T-cell (primary cell): ENCODE measurements around the gene RALGAPA2. TPM values are rescaled to one million over a fixed set of nuclear protein-coding genes. Genes with fewer than 3 reads are reported as not detected.

ENCODE experiments used
- ATAC-seq, 4 experiments: fragments of 200-7000 bp in 3 of 4; fragments of 150-1000 bp in 1 of 4; cut with Tn5 transposase; replicated peaks in 1 of 4; 1 replicate in 3 of 4; 2 replicates in 1 of 4; pipeline ENCODE4 v1.10.0; 2021; ENCODE audit warnings: moderate library complexity in 3 of 4, mild to moderate bottlenecking in 2 of 4, moderate number of reproducible peaks in 1 of 4
- CTCF ChIA-PET, 2 donors: fragments of 300-600 bp; sonication (Branson Sonifier 250); formaldehyde crosslinking; loops; one replicate each; lab custom pipeline; 2022; ENCODE audit warnings: antibody characterized with exemption in 2 of 2; lab: Charles Lee
- POLR2A ChIA-PET, 2 donors: fragments of 300-600 bp; sonication (Branson Sonifier 250); formaldehyde crosslinking; loops; one replicate each; lab custom pipeline; 2022; ENCODE audit warnings: antibody characterized with exemption in 2 of 2; lab: Charles Lee
- DNase-seq, 35 experiments: peaks; one replicate each; pipeline versions ENCODE4 v3.0.0 to v3.0.0-alpha.2; 2013 to 2023
- H3K27ac ChIP-seq: one replicate; pipeline ENCODE4 v1.5.1; 2013; ENCODE audit warnings: low read length
- H3K27me3 ChIP-seq, 2 experiments: replicated peaks in 1 of 2; 1 replicate in 1 of 2; 2 replicates in 1 of 2; pipeline versions ENCODE4 v1.6.1 to v1.7.0; 2013; ENCODE audit warnings: low read length in 1 of 2, mixed read lengths in 1 of 2; ENCODE audit not compliant: control insufficient read depth in 2 of 2, insufficient read depth in 2 of 2; ENCODE audit errors: extremely low read depth in 1 of 2
- H3K36me3 ChIP-seq, 2 donors: 1 replicate in 1 of 2; 2 replicates in 1 of 2; pipeline versions ENCODE4 v1.6.1 to v1.7.0; 2013; ENCODE audit warnings: low read length in 1 of 2; ENCODE audit not compliant: control insufficient read depth in 2 of 2, insufficient read depth in 1 of 2; ENCODE audit errors: extremely low read depth in 1 of 2
- H3K4me1 ChIP-seq, 2 experiments: 1 replicate in 1 of 2; 2 replicates in 1 of 2; pipeline versions ENCODE4 v1.6.1 to v1.7.0; 2013; ENCODE audit warnings: low read length in 2 of 2, mixed read lengths in 1 of 2; ENCODE audit not compliant: insufficient read depth in 2 of 2, control insufficient read depth in 1 of 2; ENCODE audit errors: extremely low read depth in 1 of 2
- H3K4me3 ChIP-seq, 2 donors: 1 replicate in 1 of 2; 2 replicates in 1 of 2; pipeline versions ENCODE4 v1.5.1 to v1.7.0; 2013; ENCODE audit warnings: mild to moderate bottlenecking in 2 of 2, low read length in 1 of 2, moderate library complexity in 1 of 2; ENCODE audit not compliant: control insufficient read depth in 1 of 2; ENCODE audit errors: extremely low read depth in 1 of 2
- H3K9me3 ChIP-seq: 2 replicates; pipeline ENCODE4 v1.7.0; 2013
- H3K27ac Mint-ChIP-seq, 2 donors: one replicate each; pipeline ENCODE4 v1.8.0; 2020 to 2021; ENCODE audit warnings: mild to moderate bottlenecking in 2 of 2, mixed read lengths in 2 of 2
- H3K27me3 Mint-ChIP-seq, 2 donors: one replicate each; pipeline ENCODE4 v1.8.0; 2021 to 2022; ENCODE audit warnings: mixed read lengths in 2 of 2
- H3K36me3 Mint-ChIP-seq: one replicate; pipeline ENCODE4 v1.8.0; 2021; ENCODE audit warnings: mixed read lengths
- H3K4me1 Mint-ChIP-seq, 3 donors: one replicate each; pipeline ENCODE4 v1.8.0; 2020 to 2022; ENCODE audit warnings: mixed read lengths in 3 of 3, mild to moderate bottlenecking in 1 of 3
- H3K4me3 Mint-ChIP-seq, 3 donors: one replicate each; pipeline ENCODE4 v1.8.0; 2020 to 2022; ENCODE audit warnings: mild to moderate bottlenecking in 3 of 3, mixed read lengths in 3 of 3, moderate library complexity in 3 of 3
- H3K9me3 Mint-ChIP-seq, 3 donors: one replicate each; pipeline ENCODE4 v1.8.0; 2020 to 2022; ENCODE audit warnings: mixed read lengths in 3 of 3
- WGBS: methylation state at CpG from one replicate; pipeline ENCODE4 v1.1.5; 2013; ENCODE audit warnings: missing lambda C conversion rate; ENCODE audit not compliant: insufficient coverage; 5-methylcytosine and 5-hydroxymethylcytosine counted together
- total RNA-seq, 35 experiments: library from RNA in 6 of 35; stranded (reverse) in 6 of 35; fragments of 120-200 nt in 1 of 35; gene quantifications; one replicate each; pipeline versions ENCODE4 v1.2.1 to v1.2.4 and lab custom pipeline; 2013 to 2026

Gene RALGAPA2
- total RNA-seq, 5 donors from 2014 or later (not counting 1 experiment from before 2014, with no cell fraction given), result 28.0 to 36.1 (median 31.7) TPM

GRCh38 chr20:20597966-20598365 is 114.5 kb downstream of the RALGAPA2 start:
- H3K27ac ChIP-seq, result no peak overlapping the region
- WGBS, result no CpG with 5 or more reads among the region's 2 CpGs
- ChIA-PET CTCF (no interaction called here), POLR2A (no interaction called here)
- ATAC-seq (no peak), DNase-seq (no peak)
- peaks cover 36% of the 10 kb centered on the region for H3K36me3 Mint-ChIP-seq
- H3K9me3 ChIP-seq, result no peaks in the 10 kb centered on the region
- H3K4me1 Mint-ChIP-seq, result peaks cover 0 to 4% (median 2%) of the 10 kb centered on the region in 3 donors
- peaks cover 0 to 3% of the 10 kb centered on the region in 2 experiments for H3K4me1 ChIP-seq
- H3K27me3 Mint-ChIP-seq, result no peaks in the 10 kb centered on the region
- no peaks in the 10 kb centered on the region for H3K27me3 ChIP-seq
- peaks cover 0 to 15% of the 10 kb centered on the region in 2 donors for H3K36me3 ChIP-seq
- H3K4me3 ChIP-seq, result no peak overlapping the region
- no peak overlapping the region for H3K4me3 Mint-ChIP-seq
- H3K9me3 Mint-ChIP-seq, result no peaks in the 10 kb centered on the region
- no peak overlapping the region for H3K27ac Mint-ChIP-seq

GRCh38 chr20:20594171-20594530 is 118.3 kb downstream of the RALGAPA2 start:
- CTCF ChIA-PET, result interaction anchor here in 1 of 2 donors (0.7 to 1.1 kb wide), 6 partner anchors 10 to 585 kb away, joined by 3 to 6 read pairs (median 4); partner anchors contain the start of genes CFAP61 and CRNKL1
- Mint-ChIP-seq H3K27me3 (no peaks in the 10 kb centered on the region), H3K27ac (no peak overlapping the region), H3K36me3 (peaks cover 36% of the 10 kb centered on the region), H3K9me3 (no peaks in the 10 kb centered on the region), H3K4me3 (no peak overlapping the region), H3K4me1 (no peaks in the 10 kb centered on the region)
- DNase-seq, result peak in 1 of 35 experiments; percentile 30
- Histone ChIP-seq H3K27ac (no peak overlapping the region), H3K9me3 (no peaks in the 10 kb centered on the region), H3K27me3 (no peaks in the 10 kb centered on the region), H3K4me3 (no peak overlapping the region), H3K4me1 (no peaks in the 10 kb centered on the region), H3K36me3 (peaks cover 0 to 15% of the 10 kb centered on the region in 2 donors)
- POLR2A ChIA-PET, result interaction anchor here in 1 of 2 donors (0.6 kb wide), 1 partner anchor 157 kb away, joined by 3 read pairs; no protein-coding TSS in a partner anchor
- ATAC-seq, result no peak
- no CpG with 5 or more reads among the region's 1 CpG for WGBS

GRCh38 chr20:20593447-20594170 is 118.8 kb downstream of the RALGAPA2 start:
- WGBS, result 92% methylated on average over 7 of the region's 9 CpGs
- Mint-ChIP-seq H3K27me3 (no peaks in the 10 kb centered on the region), H3K4me3 (no peak overlapping the region), H3K9me3 (no peaks in the 10 kb centered on the region), H3K27ac (no peak overlapping the region), H3K4me1 (no peaks in the 10 kb centered on the region), H3K36me3 (peaks cover 38% of the 10 kb centered on the region)
- DNase-seq (peak in 1 of 35 experiments; percentile 21), ATAC-seq (no peak)
- no peaks in the 10 kb centered on the region for H3K4me1 ChIP-seq
- no peaks in the 10 kb centered on the region for H3K9me3 ChIP-seq
- ChIA-PET CTCF (interaction anchor here in 1 of 2 donors (0.7 to 1.1 kb wide), 8 partner anchors 10 to 585 kb away, joined by 3 to 11 read pairs (median 4); partner anchors contain the start of genes CFAP61 and CRNKL1), POLR2A (interaction anchor here in 1 of 2 donors (0.6 kb wide), 1 partner anchor 157 kb away, joined by 3 read pairs; no protein-coding TSS in a partner anchor)
- H3K27me3 ChIP-seq, result no peaks in the 10 kb centered on the region
- H3K27ac ChIP-seq, result no peak overlapping the region
- peaks cover 0 to 18% of the 10 kb centered on the region in 2 donors for H3K36me3 ChIP-seq
- H3K4me3 ChIP-seq, result no peak overlapping the region

DNA sequence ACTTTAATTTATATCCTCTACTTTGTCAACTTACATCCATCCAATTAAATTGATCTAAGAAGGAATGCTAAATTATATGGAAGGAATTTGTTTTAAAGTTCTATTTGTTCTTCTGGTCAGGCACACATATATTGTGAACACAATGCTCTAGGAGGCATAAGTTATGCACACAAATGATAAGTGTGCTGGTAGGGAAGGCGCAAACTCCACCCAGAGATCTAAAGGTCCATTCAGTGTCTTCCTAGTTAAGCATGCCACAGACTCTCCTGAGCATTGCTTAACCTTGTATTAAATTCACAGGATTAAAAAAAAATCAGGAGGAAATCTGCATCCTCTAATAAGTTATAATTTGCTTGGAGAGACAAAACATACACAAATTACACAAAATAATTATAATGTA is 127.3 kb downstream of the RALGAPA2 start:
- Mint-ChIP-seq H3K9me3 (no peaks in the 10 kb centered on the region), H3K4me1 (peaks cover 0 to 2% (median 0%) of the 10 kb centered on the region in 3 donors), H3K27ac (no peak overlapping the region), H3K36me3 (peaks cover 76% of the 10 kb centered on the region), H3K27me3 (no peaks in the 10 kb centered on the region), H3K4me3 (no peak overlapping the region)
- H3K27ac ChIP-seq, result no peak overlapping the region
- H3K4me3 ChIP-seq, result no peak overlapping the region
- ChIA-PET POLR2A (no interaction called here), CTCF (no interaction called here)
- H3K4me1 ChIP-seq, result no peaks in the 10 kb centered on the region
- H3K36me3 ChIP-seq, result peaks cover 4 to 40% of the 10 kb centered on the region in 2 donors
- DNase-seq, result no peak
- no peaks in the 10 kb centered on the region for H3K9me3 ChIP-seq
- H3K27me3 ChIP-seq, result no peaks in the 10 kb centered on the region
- no peak for ATAC-seq
- no CpG with 5 or more reads among the region's 1 CpG for WGBS

- H3K36me3 ChIP-seq, result peaks cover 4 to 34% of the 10 kb centered on the region in 2 donors
- no peak overlapping the region for H3K4me3 ChIP-seq
- Mint-ChIP-seq H3K27ac (no peak overlapping the region), H3K4me3 (no peak overlapping the region), H3K4me1 (peaks cover 0 to 2% (median 0%) of the 10 kb centered on the region in 3 donors), H3K27me3 (no peaks in the 10 kb centered on the region), H3K9me3 (no peaks in the 10 kb centered on the region), H3K36me3 (peaks cover 77% of the 10 kb centered on the region)
- POLR2A ChIA-PET, result no interaction called here
- CTCF ChIA-PET, result no interaction called here
- H3K27ac ChIP-seq, result no peak overlapping the region
- no peak for ATAC-seq
- H3K27me3 ChIP-seq, result no peaks in the 10 kb centered on the region
- DNase-seq, result no peak
- 100% methylated on average over 2 of the region's 2 CpGs for WGBS
- H3K9me3 ChIP-seq, result no peaks in the 10 kb centered on the region
- no peaks in the 10 kb centered on the region for H3K4me1 ChIP-seq
Observed at GRCh38 chr20:20582734-20583133, 129.7 kb downstream of the RALGAPA2 start.

DNA sequence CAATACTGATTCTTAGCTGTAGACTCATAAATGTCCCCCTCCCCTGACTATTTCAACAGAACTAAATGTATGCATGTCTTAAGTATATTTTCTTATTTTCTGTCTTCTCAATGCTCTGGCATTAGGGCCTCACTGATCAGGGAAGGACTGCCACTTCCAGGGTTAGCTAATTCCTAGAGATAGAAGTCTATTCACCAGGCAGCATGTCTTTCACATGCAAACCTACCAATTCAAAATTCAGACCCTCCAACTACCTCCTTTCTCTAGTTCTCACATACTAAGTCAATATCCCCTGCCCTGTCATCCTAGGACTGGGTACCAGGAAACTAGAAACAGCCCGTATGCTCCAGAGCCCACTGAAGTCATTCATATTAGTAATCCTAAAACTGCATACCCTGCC is 132.3 kb downstream of the RALGAPA2 start:
- Mint-ChIP-seq H3K4me3 (no peak overlapping the region), H3K4me1 (peaks cover 0 to 2% (median 0%) of the 10 kb centered on the region in 3 donors), H3K36me3 (peaks cover 67% of the 10 kb centered on the region), H3K27ac (no peak overlapping the region), H3K27me3 (no peaks in the 10 kb centered on the region), H3K9me3 (no peaks in the 10 kb centered on the region)
- POLR2A ChIA-PET, result no interaction called here
- ATAC-seq (no peak), DNase-seq (no peak)
- WGBS, result 93% methylated on average over 1 of the region's 1 CpG
- H3K36me3 ChIP-seq, result peaks cover 4 to 46% of the 10 kb centered on the region in 2 donors
- CTCF ChIA-PET, result no interaction called here
- no peak overlapping the region for H3K4me3 ChIP-seq
- no peaks in the 10 kb centered on the region for H3K4me1 ChIP-seq
- no peaks in the 10 kb centered on the region for H3K9me3 ChIP-seq
- H3K27me3 ChIP-seq, result no peaks in the 10 kb centered on the region
- H3K27ac ChIP-seq, result no peak overlapping the region
